ENCODE results near the gene WWOX. TPM values are rescaled to one million over a fixed set of nuclear protein-coding genes. Genes with fewer than 3 reads are reported as not detected.
A peak's percentile ranks its signal among the peaks of the same experiment; 100 is the strongest.

Gene WWOX
- total RNA-seq, 2 experiments from 2014 or later, result 16.6 to 19.0 TPM

- CTCF ChIA-PET, result no interaction called here
- Mint-ChIP-seq H3K27me3 (no peaks in the 10 kb centered on the region), H3K36me3 (ENCODE audit: low read depth) (no peaks in the 10 kb centered on the region), H3K4me1 (no peaks in the 10 kb centered on the region), H3K27ac (no peak overlapping the region), H3K4me3 (no peak overlapping the region), H3K9me3 (no peaks in the 10 kb centered on the region)
- DNase-seq, result no peak
- POLR2A ChIA-PET, result no interaction called here
Measured at GRCh38 chr16:78538919-78539318, 439.5 kb downstream of the WWOX start.

- H3K36me3 Mint-ChIP-seq (ENCODE audit: low read depth), result no peaks in the 10 kb centered on the region
- no peak overlapping the region for H3K4me3 Mint-ChIP-seq
- POLR2A ChIA-PET, result no interaction called here
- no peaks in the 10 kb centered on the region for H3K27me3 Mint-ChIP-seq
- H3K4me1 Mint-ChIP-seq, result no peaks in the 10 kb centered on the region
- CTCF ChIA-PET, result no interaction called here
- DNase-seq, result no peak
- no peaks in the 10 kb centered on the region for H3K9me3 Mint-ChIP-seq
- H3K27ac Mint-ChIP-seq, result no peak overlapping the region
Measured at GRCh38 chr16:78542419-78542818, 443.0 kb downstream of the WWOX start.

- Mint-ChIP-seq H3K4me1 (no peaks in the 10 kb centered on the region), H3K27ac (no peak overlapping the region), H3K9me3 (no peaks in the 10 kb centered on the region), H3K4me3 (no peak overlapping the region), H3K27me3 (no peaks in the 10 kb centered on the region), H3K36me3 (ENCODE audit: low read depth) (no peaks in the 10 kb centered on the region)
- ChIA-PET POLR2A (no interaction called here), CTCF (no interaction called here)
- no peak for DNase-seq
Measured at GRCh38 chr16:78543023-78543422, 443.6 kb downstream of the WWOX start.

- Mint-ChIP-seq H3K27me3 (no peaks in the 10 kb centered on the region), H3K27ac (no peak overlapping the region), H3K4me1 (no peaks in the 10 kb centered on the region), H3K4me3 (no peak overlapping the region), H3K36me3 (ENCODE audit: low read depth) (no peaks in the 10 kb centered on the region), H3K9me3 (no peaks in the 10 kb centered on the region)
- no peak for DNase-seq
- POLR2A ChIA-PET, result no interaction called here
- CTCF ChIA-PET, result no interaction called here
Measured at GRCh38 chr16:78549366-78549765, 449.9 kb downstream of the WWOX start.

- Mint-ChIP-seq H3K27ac (no peak overlapping the region), H3K4me3 (no peak overlapping the region), H3K27me3 (no peaks in the 10 kb centered on the region), H3K9me3 (no peaks in the 10 kb centered on the region), H3K4me1 (no peaks in the 10 kb centered on the region), H3K36me3 (ENCODE audit: low read depth) (no peaks in the 10 kb centered on the region)
- ChIA-PET CTCF (no interaction called here), POLR2A (no interaction called here)
- DNase-seq, result no peak
Measured at GRCh38 chr16:78551487-78552085, 452.1 kb downstream of the WWOX start.

- Mint-ChIP-seq H3K27ac (no peak overlapping the region), H3K4me3 (no peak overlapping the region), H3K27me3 (no peaks in the 10 kb centered on the region), H3K36me3 (ENCODE audit: low read depth) (no peaks in the 10 kb centered on the region), H3K4me1 (no peaks in the 10 kb centered on the region), H3K9me3 (no peaks in the 10 kb centered on the region)
- DNase-seq, result no peak
- CTCF ChIA-PET, result no interaction called here
- POLR2A ChIA-PET, result no interaction called here
Measured at GRCh38 chr16:78552106-78552675, 452.7 kb downstream of the WWOX start.

GRCh38 chr16:78552716-78553115 is 453.3 kb downstream of the WWOX start:
- no peaks in the 10 kb centered on the region for H3K4me1 Mint-ChIP-seq
- POLR2A ChIA-PET, result no interaction called here
- no peak overlapping the region for H3K27ac Mint-ChIP-seq
- DNase-seq, result no peak
- no peak overlapping the region for H3K4me3 Mint-ChIP-seq
- no peaks in the 10 kb centered on the region for H3K36me3 Mint-ChIP-seq (ENCODE audit: low read depth)
- H3K9me3 Mint-ChIP-seq, result no peaks in the 10 kb centered on the region
- H3K27me3 Mint-ChIP-seq, result no peaks in the 10 kb centered on the region
- CTCF ChIA-PET, result no interaction called here

GRCh38 chr16:78553268-78554039 is 454.0 kb downstream of the WWOX start:
- H3K27ac Mint-ChIP-seq, result no peak overlapping the region
- H3K9me3 Mint-ChIP-seq, result no peaks in the 10 kb centered on the region
- CTCF ChIA-PET, result no interaction called here

GRCh38 chr16:78556421-78556820 is 457.0 kb downstream of the WWOX start:
- Mint-ChIP-seq H3K27ac (no peak overlapping the region), H3K4me1 (no peaks in the 10 kb centered on the region), H3K36me3 (ENCODE audit: low read depth) (no peaks in the 10 kb centered on the region), H3K4me3 (no peak overlapping the region), H3K9me3 (no peaks in the 10 kb centered on the region), H3K27me3 (no peaks in the 10 kb centered on the region)
- DNase-seq, result no peak
- CTCF ChIA-PET, result no interaction called here
- POLR2A ChIA-PET, result no interaction called here

More at GRCh38 chr16:78553268-78554039, 454.0 kb downstream of the WWOX start:
- Mint-ChIP-seq H3K4me3 (no peak overlapping the region), H3K4me1 (no peaks in the 10 kb centered on the region), H3K36me3 (ENCODE audit: low read depth) (no peaks in the 10 kb centered on the region), H3K27me3 (no peaks in the 10 kb centered on the region)
- DNase-seq, result no peak
- POLR2A ChIA-PET, result no interaction called here

GRCh38 chr16:78560997-78561396 is 461.5 kb downstream of the WWOX start:
- POLR2A ChIA-PET, result no interaction called here
- H3K27me3 Mint-ChIP-seq, result no peaks in the 10 kb centered on the region
- CTCF ChIA-PET, result no interaction called here
- H3K4me3 Mint-ChIP-seq, result no peak overlapping the region
- no peak for DNase-seq
- no peaks in the 10 kb centered on the region for H3K4me1 Mint-ChIP-seq
- no peak overlapping the region for H3K27ac Mint-ChIP-seq
- H3K36me3 Mint-ChIP-seq (ENCODE audit: low read depth), result no peaks in the 10 kb centered on the region
- H3K9me3 Mint-ChIP-seq, result no peaks in the 10 kb centered on the region

- no peak for DNase-seq
- POLR2A ChIA-PET, result no interaction called here
- no peaks in the 10 kb centered on the region for H3K36me3 Mint-ChIP-seq (ENCODE audit: low read depth)
- H3K27me3 Mint-ChIP-seq, result no peaks in the 10 kb centered on the region
- H3K4me3 Mint-ChIP-seq, result no peak overlapping the region
- CTCF ChIA-PET, result no interaction called here
- peaks cover 11% of the 10 kb centered on the region for H3K4me1 Mint-ChIP-seq
- H3K9me3 Mint-ChIP-seq, result no peaks in the 10 kb centered on the region
- no peak overlapping the region for H3K27ac Mint-ChIP-seq
Measured at GRCh38 chr16:78562111-78562510, 462.7 kb downstream of the WWOX start.

- Mint-ChIP-seq H3K4me3 (no peak overlapping the region), H3K9me3 (no peaks in the 10 kb centered on the region), H3K27ac (no peak overlapping the region), H3K4me1 (peaks cover 11% of the 10 kb centered on the region), H3K27me3 (no peaks in the 10 kb centered on the region), H3K36me3 (ENCODE audit: low read depth) (no peaks in the 10 kb centered on the region)
- ChIA-PET POLR2A (no interaction called here), CTCF (no interaction called here)
- no peak for DNase-seq
Measured at GRCh38 chr16:78562650-78563049, 463.2 kb downstream of the WWOX start.

- ChIA-PET POLR2A (no interaction called here), CTCF (no interaction called here)
- Mint-ChIP-seq H3K9me3 (no peaks in the 10 kb centered on the region), H3K36me3 (ENCODE audit: low read depth) (no peaks in the 10 kb centered on the region), H3K4me1 (peaks cover 11% of the 10 kb centered on the region), H3K4me3 (no peak overlapping the region), H3K27ac (no peak overlapping the region), H3K27me3 (no peaks in the 10 kb centered on the region)
- DNase-seq, result no peak
Measured at GRCh38 chr16:78563905-78564304, 464.5 kb downstream of the WWOX start.

GRCh38 chr16:78566397-78567073 is 467.1 kb downstream of the WWOX start:
- Mint-ChIP-seq H3K27me3 (no peaks in the 10 kb centered on the region), H3K4me3 (no peak overlapping the region), H3K36me3 (ENCODE audit: low read depth) (no peaks in the 10 kb centered on the region), H3K4me1 (peaks cover 19% of the 10 kb centered on the region), H3K27ac (no peak overlapping the region), H3K9me3 (no peaks in the 10 kb centered on the region)
- ChIA-PET POLR2A (no interaction called here), CTCF (no interaction called here)
- peak; percentile 17 for DNase-seq

All from activated CD4-positive, alpha-beta memory T cell treated with anti-CD3 and anti-CD28 coated beads, Interleukin-2, amount 10 ng/mL, durations not matched to agents 7 days and 5 days (primary cell).